AG04450 (cell line): ENCODE data around the gene DOCK8. TPM values are rescaled to one million over a fixed set of nuclear protein-coding genes. Genes with fewer than 3 reads are reported as not detected.

Experiments
- CTCF ChIA-PET: fragments of 300-600, 350-600 bp; formaldehyde crosslinking; extraction: SDS; loops from one replicate; lab custom pipeline; 2022; ENCODE audit warnings: antibody characterized with exemption, inconsistent platforms; lab: Charles Lee
- POLR2A ChIA-PET: fragments of 350-600 bp; formaldehyde crosslinking; extraction: SDS; loops from one replicate; lab custom pipeline; 2021; ENCODE audit warnings: antibody characterized with exemption, inconsistent platforms; lab: Yijun Ruan, JAX
- DNase-seq: peaks from one replicate; pipeline ENCODE4 v3.0.0-alpha.2; 2011; ENCODE audit warnings: low read depth, low spot score
- H3K27ac ChIP-seq: one replicate; pipeline ENCODE4 v1.5.1; 2012; ENCODE audit warnings: low read depth, low read length, control low read depth
- H3K27me3 ChIP-seq: one replicate; pipeline ENCODE4 v1.6.0; 2012; ENCODE audit warnings: low read length; ENCODE audit not compliant: control insufficient read depth, insufficient read depth
- H3K4me3 ChIP-seq: 2 replicates; pipeline ENCODE4 v1.5.1; 2011; ENCODE audit warnings: mild to moderate bottlenecking, low read depth, low read length, control low read depth
- H3K9me3 ChIP-seq: 2 replicates; pipeline ENCODE4 v1.5.1; 2012; ENCODE audit warnings: low read length; ENCODE audit not compliant: control insufficient read depth, insufficient read depth
- CTCF ChIP-seq: IDR thresholded peaks from 2 replicates; pipeline ENCODE4 v1.5.1; 2011; ENCODE audit warnings: low read depth, low read length, control low read depth, inconsistent platforms
- polyA plus RNA-seq: library from polyadenylated mRNA; depleted of rRNA; stranded (reverse); fragments of >200 nt; gene quantifications from 2 replicates; pipeline ENCODE4 v1.2.3, GENCODE V29; 2011

The DOCK8 gene
- polyA plus RNA-seq, 1 experiment, result not detected

DNA sequence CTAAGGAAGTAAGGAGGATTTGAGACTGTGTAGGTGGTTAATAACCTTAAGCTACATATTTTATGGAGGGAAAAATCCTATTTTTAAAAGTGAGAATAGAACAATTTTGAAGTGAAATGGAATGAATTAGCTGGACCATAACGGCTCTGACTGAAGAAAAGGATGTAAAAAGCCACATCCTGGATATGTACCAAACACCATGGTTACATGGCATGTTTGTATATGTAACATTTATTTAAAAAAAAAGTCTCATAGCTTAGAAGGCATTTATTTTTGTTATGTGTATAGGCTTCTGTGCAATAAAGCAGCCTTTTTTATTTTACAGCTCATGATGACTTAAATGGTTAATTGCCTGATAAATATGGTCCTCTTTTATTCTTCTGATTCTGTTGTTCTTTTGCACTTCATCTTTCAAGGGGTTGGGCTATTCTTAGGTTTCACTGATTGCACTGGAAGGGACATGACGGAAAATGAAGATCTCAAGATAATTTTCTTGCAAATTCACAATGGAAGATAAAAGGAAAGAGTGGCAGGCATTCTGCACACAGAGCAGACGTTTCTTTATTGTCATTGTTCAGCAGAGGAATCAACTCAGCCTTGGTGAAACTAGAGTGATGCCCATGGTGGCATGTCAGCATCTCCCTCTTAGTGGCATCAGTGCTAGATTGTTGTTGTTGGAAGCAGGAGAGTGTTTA, 63.1 kb downstream of the DOCK8 start:
- TF ChIP-seq CTCF, result no peak
- POLR2A ChIA-PET, result no interaction called here
- no peak for DNase-seq
- Histone ChIP-seq H3K27me3 (no peaks in the 10 kb centered on the region), H3K4me3 (no peak overlapping the region), H3K27ac (no peak overlapping the region), H3K9me3 (no peaks in the 10 kb centered on the region)
- CTCF ChIA-PET, result no interaction called here

DNA sequence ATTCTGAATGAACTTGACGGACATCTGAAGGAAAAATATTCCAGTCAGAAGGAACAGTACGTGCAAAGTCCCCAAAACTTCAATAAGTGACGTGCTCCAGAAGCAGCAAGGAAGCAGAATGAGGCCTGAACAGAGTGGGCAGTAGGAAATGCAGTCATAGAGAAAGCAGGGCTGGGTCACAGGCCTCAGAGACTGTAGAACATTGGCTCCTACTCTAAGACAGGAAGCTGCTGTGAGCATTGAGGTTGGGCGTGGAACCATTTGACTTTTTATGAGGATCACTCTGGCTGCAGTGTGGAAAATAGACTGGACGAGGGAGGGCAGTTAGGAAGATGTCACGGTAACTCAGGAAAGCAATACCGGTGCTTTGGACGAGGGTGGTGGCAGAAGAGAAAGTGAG, 64.0 kb downstream of the DOCK8 start:
- Histone ChIP-seq H3K9me3 (no peaks in the 10 kb centered on the region), H3K4me3 (no peak overlapping the region), H3K27me3 (no peaks in the 10 kb centered on the region), H3K27ac (no peak overlapping the region)
- DNase-seq, result no peak
- no peak for TF ChIP-seq CTCF
- POLR2A ChIA-PET, result no interaction called here
- CTCF ChIA-PET, result no interaction called here

GRCh38 chr9:279674-280073, 65.0 kb downstream of the DOCK8 start:
- H3K27ac ChIP-seq, result no peak overlapping the region
- no peak for DNase-seq
- no peak for TF ChIP-seq CTCF
- no peaks in the 10 kb centered on the region for H3K9me3 ChIP-seq
- H3K27me3 ChIP-seq, result no peaks in the 10 kb centered on the region
- ChIA-PET CTCF (no interaction called here), POLR2A (no interaction called here)
- no peak overlapping the region for H3K4me3 ChIP-seq

DNA sequence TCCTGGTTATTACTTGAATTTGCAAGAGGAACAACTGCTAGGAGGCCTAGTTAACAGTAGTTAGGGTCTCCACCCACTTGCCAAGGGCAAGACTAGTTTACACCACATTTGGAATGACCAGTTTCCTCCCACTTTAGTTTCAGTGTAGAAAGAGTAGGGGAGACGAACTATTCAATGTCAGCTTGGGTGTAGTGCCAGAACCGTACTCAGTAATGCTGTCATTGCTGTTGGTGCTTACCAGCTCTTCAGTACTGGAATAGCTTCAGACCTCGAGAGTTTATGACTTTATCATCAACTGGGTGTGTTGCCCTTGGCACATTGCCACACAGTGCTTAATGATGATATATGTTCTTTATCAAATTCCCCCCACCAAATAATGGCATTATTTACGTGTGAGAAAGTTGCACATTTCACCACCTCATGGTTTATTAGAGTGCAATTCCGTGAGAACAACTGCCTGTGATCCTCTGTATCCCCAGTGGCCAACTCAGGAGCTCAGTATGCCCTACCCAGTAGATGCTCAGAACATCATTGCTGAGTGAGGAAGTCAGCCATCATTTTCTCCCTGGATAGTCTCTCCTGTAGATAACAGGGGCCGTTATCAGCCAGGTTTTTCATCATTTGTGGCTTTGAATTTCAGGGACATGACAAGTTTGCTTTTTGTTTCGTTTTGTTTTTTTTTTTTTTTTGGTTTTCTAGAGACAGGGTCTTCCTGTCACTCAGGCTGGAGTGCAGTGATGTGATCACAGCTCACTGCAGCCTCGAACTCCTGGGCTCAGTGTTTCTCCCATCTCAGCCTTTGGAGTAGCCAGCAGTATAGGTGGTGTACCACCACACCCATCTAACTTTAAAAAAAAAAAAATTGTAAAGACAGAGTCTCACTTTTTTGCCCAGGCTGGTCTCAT, 67.3 kb downstream of the DOCK8 start:
- Histone ChIP-seq H3K4me3 (no peak overlapping the region), H3K9me3 (no peaks in the 10 kb centered on the region), H3K27me3 (no peaks in the 10 kb centered on the region), H3K27ac (no peak overlapping the region)
- DNase-seq, result no peak
- TF ChIP-seq CTCF, result no peak
- POLR2A ChIA-PET, result no interaction called here
- CTCF ChIA-PET, result no interaction called here

DNA sequence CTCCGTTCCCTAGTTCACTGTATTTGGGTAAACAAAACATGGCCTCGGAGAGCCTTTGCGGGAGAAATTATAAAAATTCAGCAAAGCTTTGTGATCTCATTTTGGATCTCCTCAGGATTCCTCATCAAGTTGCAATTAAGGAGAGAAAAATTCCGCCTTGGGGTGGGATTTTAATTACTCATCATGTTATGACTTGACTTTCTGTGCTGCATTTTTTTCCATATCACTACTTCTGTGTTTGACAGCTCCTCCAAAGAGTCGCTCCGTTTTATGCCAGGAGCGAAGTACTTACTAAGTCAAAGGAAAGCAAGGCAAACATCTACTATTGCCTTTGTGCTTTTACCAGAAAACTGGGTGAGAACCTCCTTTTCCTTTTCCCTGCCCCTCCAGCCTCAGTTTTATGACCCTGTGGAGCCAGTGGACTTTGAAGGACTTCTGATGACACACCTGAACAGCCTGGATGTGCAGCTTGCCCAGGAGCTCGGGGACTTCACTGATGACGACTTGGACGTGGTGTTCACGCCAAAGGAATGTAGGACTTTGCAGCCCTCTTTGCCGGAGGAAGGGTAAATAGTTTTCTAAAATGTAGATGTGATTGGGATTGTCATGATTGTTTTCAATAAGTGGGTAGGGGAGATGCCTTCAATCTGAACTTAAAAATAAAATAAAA, 71.5 kb downstream of the DOCK8 start:
- no peaks in the 10 kb centered on the region for H3K27me3 ChIP-seq
- no peak for DNase-seq
- no peak for TF ChIP-seq CTCF
- CTCF ChIA-PET, result no interaction called here
- POLR2A ChIA-PET, result no interaction called here
- H3K4me3 ChIP-seq, result no peak overlapping the region
- H3K9me3 ChIP-seq, result no peaks in the 10 kb centered on the region
- no peak overlapping the region for H3K27ac ChIP-seq
